Memory B cell (primary cell): Measurements from ENCODE around the gene MMP27.
A peak's percentile ranks its signal among the peaks of the same experiment; 100 is the strongest.

Experiments used
- ATAC-seq: fragments of 150-1000 bp; cut with Tn5 transposase; 2 replicates; pipeline ENCODE4 v1.10.0; 2021; ENCODE audit warnings: low read depth, mild to moderate bottlenecking, moderate library complexity
- DNase-seq, 2 donors: peaks; one replicate each; pipeline ENCODE4 v3.0.0; 2022; ENCODE audit warnings: low spot score in 2 of 2
- H3K27ac Mint-ChIP-seq: one replicate; pipeline ENCODE4 v1.8.0; 2022; ENCODE audit warnings: mild to moderate bottlenecking, moderate library complexity, mixed read lengths
- H3K27me3 Mint-ChIP-seq: one replicate; pipeline ENCODE4 v1.8.0; 2022; ENCODE audit warnings: mixed read lengths
- H3K36me3 Mint-ChIP-seq: one replicate; pipeline ENCODE4 v1.8.0; 2022; ENCODE audit warnings: mild to moderate bottlenecking, mixed read lengths
- H3K4me1 Mint-ChIP-seq: one replicate; pipeline ENCODE4 v1.8.0; 2022; ENCODE audit warnings: mixed read lengths
- H3K4me3 Mint-ChIP-seq: one replicate; pipeline ENCODE4 v1.8.0; 2022; ENCODE audit warnings: mild to moderate bottlenecking, moderate library complexity, mixed read lengths
- H3K9me3 Mint-ChIP-seq: one replicate; pipeline ENCODE4 v1.8.0; 2022; ENCODE audit warnings: mixed read lengths

MMP27 gene

DNA sequence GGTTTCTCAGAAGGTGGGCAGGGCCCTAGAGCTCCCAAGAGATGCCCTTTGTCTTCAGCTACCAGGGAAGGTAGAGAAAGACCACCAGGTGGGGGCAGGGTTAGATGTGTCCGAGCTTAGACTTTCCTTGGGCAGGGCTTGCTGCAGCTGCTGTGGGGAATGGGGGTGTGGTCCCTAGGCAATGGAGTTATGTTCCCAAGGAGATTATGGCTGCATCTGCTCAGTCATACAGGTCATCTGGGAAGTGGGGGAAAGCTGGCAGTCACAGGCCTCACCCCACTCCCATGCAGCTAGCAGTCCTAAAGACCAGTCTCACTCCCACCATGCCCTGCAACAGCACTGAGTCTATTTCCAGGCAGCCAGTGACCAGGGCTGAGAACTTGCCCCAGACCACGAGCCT lies 29.5 kb downstream of the MMP27 start:
- ATAC-seq (no peak), DNase-seq (no peak)
- no peaks in the 10 kb centered on the region for H3K4me1 Mint-ChIP-seq
- peaks cover 3% of the 10 kb centered on the region for H3K27me3 Mint-ChIP-seq
- no peak overlapping the region for H3K27ac Mint-ChIP-seq
- H3K9me3 Mint-ChIP-seq = no peaks in the 10 kb centered on the region
- no peaks in the 10 kb centered on the region for H3K36me3 Mint-ChIP-seq
- no peak overlapping the region for H3K4me3 Mint-ChIP-seq

DNA sequence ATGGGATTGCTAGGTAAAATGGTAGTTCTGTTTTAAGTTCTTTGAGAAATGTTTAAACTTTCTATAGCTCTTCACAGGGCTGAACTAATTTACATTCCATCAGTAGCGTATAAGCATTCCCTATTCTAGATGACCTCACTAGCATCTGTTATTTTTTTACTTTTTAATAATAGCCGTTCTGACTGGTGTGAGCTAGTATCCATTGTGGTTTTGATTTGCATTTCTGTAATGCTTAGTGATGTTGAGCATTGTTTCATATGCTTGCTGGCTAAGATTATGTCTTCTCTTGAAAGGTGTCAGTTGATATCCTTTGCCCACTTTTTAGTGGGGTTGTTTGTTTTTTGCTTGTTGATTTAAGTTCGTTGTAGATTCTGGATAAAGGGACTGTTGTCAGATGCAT lies 35.9 kb downstream of the MMP27 start:
- H3K9me3 Mint-ChIP-seq = no peaks in the 10 kb centered on the region
- ATAC-seq (no peak), DNase-seq (no peak)
- no peaks in the 10 kb centered on the region for H3K36me3 Mint-ChIP-seq
- H3K4me3 Mint-ChIP-seq = no peak overlapping the region
- H3K27ac Mint-ChIP-seq = no peak overlapping the region
- peaks cover 6% of the 10 kb centered on the region for H3K27me3 Mint-ChIP-seq
- H3K4me1 Mint-ChIP-seq = peaks cover 3% of the 10 kb centered on the region

DNA sequence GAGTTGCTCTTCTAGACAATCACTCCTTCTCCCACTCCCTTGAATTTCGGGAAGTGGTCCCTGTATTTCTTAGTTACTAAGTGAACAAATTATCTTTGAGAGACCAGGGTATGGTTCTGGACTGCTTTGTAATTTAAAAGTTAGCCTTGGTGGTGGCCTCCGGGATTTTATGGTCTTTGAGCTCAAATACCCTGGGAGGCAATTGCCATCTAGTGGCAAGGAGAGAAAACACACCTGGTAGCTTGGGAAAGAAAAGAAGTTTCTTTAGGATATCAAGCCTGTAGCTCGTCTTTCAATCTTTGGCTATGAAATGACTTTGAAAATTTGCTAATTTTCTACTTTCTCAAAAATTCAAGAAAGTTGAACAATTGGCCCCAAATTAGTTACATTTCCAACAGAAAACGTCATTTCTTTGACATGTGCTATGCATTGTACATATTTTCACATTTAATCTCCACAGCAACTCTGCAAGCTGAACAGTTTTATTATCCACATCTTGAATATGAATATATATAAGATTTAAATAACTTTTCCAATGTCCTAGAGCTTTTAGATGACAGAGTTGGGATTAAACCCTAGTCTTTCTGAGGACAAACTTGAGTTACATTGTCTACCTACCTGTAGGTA lies 39.1 kb downstream of the MMP27 start:
- Mint-ChIP-seq H3K4me1 (peaks cover 3% of the 10 kb centered on the region), H3K27ac (no peak overlapping the region), H3K4me3 (no peak overlapping the region), H3K9me3 (no peaks in the 10 kb centered on the region), H3K36me3 (no peaks in the 10 kb centered on the region), H3K27me3 (peaks cover 10% of the 10 kb centered on the region)
- ATAC-seq = no peak
- no peak for DNase-seq

DNA sequence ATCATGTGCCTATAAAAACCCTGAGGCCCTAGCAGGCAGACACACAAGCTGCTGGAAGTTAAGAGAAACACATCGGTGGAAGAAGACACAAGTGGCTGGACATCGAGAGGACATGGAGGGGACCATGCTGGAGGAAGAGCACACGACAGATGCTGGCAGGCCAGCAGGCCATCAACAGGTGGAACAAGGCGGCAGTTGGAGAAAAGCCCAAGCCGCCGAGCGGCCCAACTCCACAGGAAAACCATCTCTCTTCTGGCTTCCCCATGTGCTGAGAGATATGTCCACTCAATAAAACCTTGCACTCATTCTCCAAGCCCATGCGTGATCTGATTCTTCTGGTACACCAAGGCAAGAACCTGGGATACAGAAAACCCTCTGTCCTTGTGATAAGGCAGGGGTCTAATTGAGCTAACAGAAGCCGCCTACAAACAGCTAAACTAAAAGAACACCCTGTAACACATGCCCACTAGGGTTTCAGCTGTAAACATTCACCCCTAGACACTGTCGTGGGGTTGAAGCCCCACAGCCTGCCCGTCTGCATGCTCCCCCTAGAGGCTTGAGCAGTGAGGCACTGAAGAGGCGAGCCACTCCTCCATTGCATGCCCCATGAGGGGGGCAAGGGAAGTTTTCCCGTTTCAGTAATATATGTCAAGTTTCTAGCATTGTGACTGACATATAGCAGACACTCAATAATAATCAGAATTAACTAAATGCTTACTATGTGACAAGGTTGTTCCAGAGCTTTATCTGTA lies 41.4 kb downstream of the MMP27 start:
- H3K4me1 Mint-ChIP-seq = no peaks in the 10 kb centered on the region
- H3K27ac Mint-ChIP-seq = no peak overlapping the region
- peaks cover 9% of the 10 kb centered on the region for H3K27me3 Mint-ChIP-seq
- ATAC-seq (peak; percentile 56), DNase-seq (peak in 1 of 2 donors; percentile 4)
- no peaks in the 10 kb centered on the region for H3K36me3 Mint-ChIP-seq
- no peaks in the 10 kb centered on the region for H3K9me3 Mint-ChIP-seq
- no peak overlapping the region for H3K4me3 Mint-ChIP-seq

DNA sequence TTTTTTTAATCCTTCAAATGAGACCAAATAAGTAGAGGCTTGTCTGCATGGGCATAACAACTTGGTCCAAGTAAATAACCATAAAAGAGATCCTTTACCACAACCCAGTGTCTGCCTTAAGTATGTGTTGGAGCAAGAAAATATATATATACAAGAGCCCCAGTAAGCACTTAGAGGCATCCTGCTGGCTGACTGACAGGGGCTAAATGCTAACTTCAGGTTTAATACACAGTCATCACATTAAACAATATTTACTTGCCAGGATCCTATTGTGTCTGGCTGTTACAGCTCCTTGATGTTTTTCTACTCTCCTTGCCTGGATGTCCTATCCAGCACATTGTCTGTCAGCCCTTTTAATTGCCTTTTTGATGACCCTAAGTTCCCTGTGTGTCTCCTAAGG lies 43.0 kb downstream of the MMP27 start:
- Mint-ChIP-seq H3K4me3 (no peak overlapping the region), H3K36me3 (no peaks in the 10 kb centered on the region), H3K9me3 (no peaks in the 10 kb centered on the region), H3K27ac (no peak overlapping the region), H3K27me3 (peaks cover 14% of the 10 kb centered on the region), H3K4me1 (no peaks in the 10 kb centered on the region)
- ATAC-seq (no peak), DNase-seq (no peak)

DNA sequence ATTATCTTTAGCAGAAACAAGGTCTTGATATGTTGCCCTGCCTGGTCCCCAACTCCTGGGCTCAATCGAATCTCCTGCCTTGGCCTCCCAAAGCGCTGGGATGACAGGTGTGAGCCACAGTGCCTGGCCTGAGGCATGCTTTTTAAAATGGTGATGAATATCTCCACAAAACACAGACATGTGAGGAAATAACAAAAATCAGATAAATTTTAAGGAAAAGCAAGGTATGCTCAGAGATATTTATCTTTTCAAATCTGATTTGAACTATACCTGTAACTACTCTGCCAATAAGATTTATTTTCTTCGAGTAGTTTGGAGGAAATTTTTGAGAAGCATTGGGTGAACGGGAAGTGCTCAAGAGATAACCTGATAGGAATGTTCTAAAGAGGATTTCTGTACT lies 44.5 kb downstream of the MMP27 start:
- DNase-seq (no peak), ATAC-seq (no peak)
- Mint-ChIP-seq H3K9me3 (no peaks in the 10 kb centered on the region), H3K4me1 (no peaks in the 10 kb centered on the region), H3K36me3 (no peaks in the 10 kb centered on the region), H3K27ac (no peak overlapping the region), H3K4me3 (no peak overlapping the region), H3K27me3 (peaks cover 19% of the 10 kb centered on the region)

DNA sequence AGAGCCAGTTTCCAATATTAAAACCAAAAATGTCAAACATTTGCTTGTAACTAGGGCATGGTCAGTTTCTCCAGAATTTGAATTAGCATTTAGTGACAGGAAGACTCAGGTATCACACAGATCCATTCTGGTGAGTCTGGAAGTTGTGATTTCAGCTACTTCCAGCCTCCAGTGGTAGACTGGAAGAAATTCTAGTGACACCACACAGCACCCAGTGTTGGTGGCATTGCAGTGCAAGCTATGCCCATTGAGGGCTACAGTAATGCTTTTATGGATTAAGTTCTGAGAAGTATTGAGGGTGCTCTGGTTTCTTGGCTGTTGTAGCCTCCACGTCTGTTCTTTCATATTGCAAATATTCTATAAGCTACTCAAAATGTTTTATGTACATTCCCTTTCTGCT lies 49.0 kb downstream of the MMP27 start:
- no peak for DNase-seq
- Mint-ChIP-seq H3K27me3 (peaks cover 19% of the 10 kb centered on the region), H3K4me3 (no peak overlapping the region)

DNA sequence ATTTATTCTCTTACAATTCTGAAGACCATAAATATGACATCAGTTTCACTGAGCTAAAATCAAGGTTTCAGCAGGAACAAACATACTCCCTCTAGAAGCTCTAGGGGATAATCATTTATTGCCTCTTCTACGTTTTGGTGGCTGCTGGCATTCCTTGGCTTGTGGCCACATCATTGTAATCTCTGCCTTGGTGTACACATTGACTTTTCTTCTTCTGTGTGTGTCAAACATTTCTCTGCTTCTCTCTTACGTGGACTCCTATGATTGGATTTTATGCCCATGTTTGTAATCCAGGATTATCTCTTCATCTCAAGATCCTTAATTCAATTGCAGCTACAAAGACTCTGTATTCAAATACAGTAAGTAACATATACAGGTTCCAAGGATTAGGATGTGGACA lies 50.0 kb downstream of the MMP27 start:
- H3K27me3 Mint-ChIP-seq = peaks cover 19% of the 10 kb centered on the region
- no peaks in the 10 kb centered on the region for H3K36me3 Mint-ChIP-seq
- no peak overlapping the region for H3K4me3 Mint-ChIP-seq
- H3K27ac Mint-ChIP-seq = no peak overlapping the region
- ATAC-seq (no peak), DNase-seq (no peak)
- no peaks in the 10 kb centered on the region for H3K4me1 Mint-ChIP-seq
- H3K9me3 Mint-ChIP-seq = peaks cover 2% of the 10 kb centered on the region

More for the DNA sequence above, 49.0 kb downstream of the MMP27 start:
- Mint-ChIP-seq H3K4me1 (no peaks in the 10 kb centered on the region), H3K27ac (no peak overlapping the region), H3K36me3 (no peaks in the 10 kb centered on the region), H3K9me3 (peaks cover 2% of the 10 kb centered on the region)
- no peak for ATAC-seq

DNA sequence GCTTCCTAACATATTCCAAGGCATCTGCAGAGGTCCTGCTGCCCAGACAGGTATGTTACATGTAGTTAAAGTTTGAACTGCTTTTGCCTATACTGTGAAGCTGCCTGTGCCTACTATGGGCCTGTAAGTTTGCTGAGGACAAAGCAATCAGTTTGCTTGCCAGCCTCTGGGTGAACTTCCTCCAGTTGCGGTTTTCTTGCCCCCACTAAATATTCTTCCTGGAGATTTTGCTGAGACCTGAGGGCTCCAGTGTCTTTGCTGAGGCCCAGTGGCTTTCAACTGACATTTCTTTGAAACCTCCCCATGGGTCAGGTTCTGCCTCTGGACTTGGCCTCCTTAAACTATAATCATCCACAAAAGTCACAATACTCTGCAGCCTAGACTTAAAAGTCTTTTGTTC lies 50.8 kb downstream of the MMP27 start:
- no peak overlapping the region for H3K27ac Mint-ChIP-seq
- H3K4me1 Mint-ChIP-seq = no peaks in the 10 kb centered on the region
- peaks cover 19% of the 10 kb centered on the region for H3K27me3 Mint-ChIP-seq
- no peak overlapping the region for H3K4me3 Mint-ChIP-seq
- no peak for ATAC-seq
- DNase-seq = no peak
- H3K9me3 Mint-ChIP-seq = peaks cover 2% of the 10 kb centered on the region
- no peaks in the 10 kb centered on the region for H3K36me3 Mint-ChIP-seq

DNA sequence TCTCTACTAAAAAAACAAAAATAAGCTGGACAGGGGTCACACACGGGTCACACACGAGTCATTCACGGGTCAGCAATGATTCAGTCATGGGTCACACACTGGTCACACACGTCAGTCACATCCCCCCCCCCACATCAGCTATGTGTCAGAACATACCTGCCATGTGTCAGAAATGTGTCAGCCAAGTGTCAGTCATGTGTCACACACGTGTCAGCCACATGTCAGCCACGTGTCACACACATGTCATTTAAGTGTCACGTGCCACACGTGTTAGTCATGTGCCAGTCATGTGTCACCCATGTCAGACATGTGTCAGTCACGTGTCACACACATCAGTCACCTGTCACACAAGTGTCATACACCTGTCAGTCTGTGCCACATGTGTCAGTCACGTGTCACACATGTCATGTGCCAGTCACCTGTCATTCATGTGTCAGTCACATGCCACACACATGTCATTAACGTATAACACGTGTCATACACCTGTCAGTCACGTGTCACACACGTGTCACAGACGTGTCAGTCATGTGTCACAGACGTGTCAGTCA lies 51.8 kb downstream of the MMP27 start:
- H3K4me3 Mint-ChIP-seq = no peak overlapping the region
- no peaks in the 10 kb centered on the region for H3K36me3 Mint-ChIP-seq
- DNase-seq = no peak
- H3K4me1 Mint-ChIP-seq = no peaks in the 10 kb centered on the region
- peaks cover 15% of the 10 kb centered on the region for H3K27me3 Mint-ChIP-seq
- H3K27ac Mint-ChIP-seq = no peak overlapping the region
- peaks cover 2% of the 10 kb centered on the region for H3K9me3 Mint-ChIP-seq
- no peak for ATAC-seq

DNA sequence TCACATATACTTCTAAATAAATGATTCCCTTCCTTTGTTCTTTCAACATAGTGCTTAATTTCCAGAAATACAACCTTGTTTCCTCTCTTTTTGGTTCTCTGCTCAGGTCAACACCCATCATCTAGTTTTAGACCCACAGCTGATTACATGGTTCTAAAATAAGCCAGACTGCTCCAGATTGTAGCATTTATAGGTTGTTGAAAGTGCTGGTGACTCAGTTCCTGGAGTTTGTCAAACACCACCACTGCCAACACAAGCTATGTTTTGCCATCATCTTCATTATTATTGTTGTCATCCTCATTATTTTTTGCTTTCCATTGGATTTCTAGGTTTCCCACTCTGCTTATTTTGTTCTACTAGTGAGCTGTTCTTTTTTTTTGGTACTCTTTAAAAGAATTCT lies 58.1 kb downstream of the MMP27 start:
- Mint-ChIP-seq H3K9me3 (no peaks in the 10 kb centered on the region), H3K36me3 (no peaks in the 10 kb centered on the region), H3K27ac (no peak overlapping the region), H3K27me3 (peaks cover under 1% of the 10 kb centered on the region), H3K4me1 (no peaks in the 10 kb centered on the region), H3K4me3 (no peak overlapping the region)
- DNase-seq (no peak), ATAC-seq (no peak)

DNA sequence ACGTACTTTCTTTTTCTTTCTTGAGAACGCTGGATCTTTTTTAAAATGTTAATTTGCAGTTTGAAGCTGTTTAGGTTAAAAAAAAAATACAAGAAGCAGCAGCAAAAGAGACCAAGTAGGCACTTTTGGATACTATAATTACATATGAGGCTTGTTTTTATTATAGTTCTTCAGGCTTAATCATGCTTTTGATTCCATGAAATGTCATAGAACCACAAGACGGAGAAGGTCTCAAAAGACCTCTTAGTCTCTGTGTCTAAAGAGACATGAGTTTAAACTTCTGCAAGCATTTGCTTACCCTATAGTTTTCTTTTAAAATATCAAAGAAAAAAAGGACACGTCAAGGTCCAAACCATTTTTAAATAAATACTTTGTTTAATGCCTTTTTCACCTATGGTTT lies 61.6 kb downstream of the MMP27 start:
- H3K4me1 Mint-ChIP-seq = no peaks in the 10 kb centered on the region
- no peak overlapping the region for H3K4me3 Mint-ChIP-seq
- H3K27me3 Mint-ChIP-seq = no peaks in the 10 kb centered on the region

More for the DNA sequence above, 61.6 kb downstream of the MMP27 start:
- no peaks in the 10 kb centered on the region for H3K36me3 Mint-ChIP-seq
- DNase-seq = no peak
- H3K9me3 Mint-ChIP-seq = no peaks in the 10 kb centered on the region
- H3K27ac Mint-ChIP-seq = no peak overlapping the region
- ATAC-seq = no peak
